ENCODE results near the gene LRRC66.

Gene LRRC66

GRCh38 chr4:51960486-51960885, 59.7 kb downstream of the LRRC66 start:
- no peak for DNase-seq (ENCODE audit: low read depth)
- TF ChIP-seq CTCF (IDR thresholded peaks at IDR 0.05; ENCODE audit: low read length, missing control alignments), result no peak
- no peak overlapping the region for H3K4me3 ChIP-seq (replicated peaks; ENCODE audit: low read depth, low read length)

GRCh38 chr4:51958199-51958968, 61.8 kb downstream of the LRRC66 start:
- TF ChIP-seq CTCF (IDR thresholded peaks at IDR 0.05; ENCODE audit: low read length, missing control alignments), result no peak
- DNase-seq (ENCODE audit: low read depth), result no peak
- H3K4me3 ChIP-seq (replicated peaks; ENCODE audit: low read depth, low read length), result no peak overlapping the region
